ENCODE data around the gene EGFLAM. TPM values are rescaled to one million over a fixed set of nuclear protein-coding genes. Genes with fewer than 3 reads are reported as not detected.

EGFLAM gene
- total and polyA plus RNA-seq, 9 of the 15 experiments (the other 6 are each of a cell fraction or from before 2014, with no cell fraction given): 0.09 to 2.5 (median 1.0) TPM

- intact Hi-C loops (cut with micrococcal nuclease): loop anchor here (5.0 kb wide), 1 partner anchor 456 kb away; no protein-coding TSS in a partner anchor
- in situ Hi-C loops (cut with MboI): no loop called here
- Histone ChIP-seq H3K9me1 (ENCODE audit: control insufficient read depth, insufficient read depth, low read length) (no peaks in the 10 kb centered on the region), H4K20me1 (replicated peaks; ENCODE audit: control insufficient read depth, insufficient read depth, low read length) (no peaks in the 10 kb centered on the region), H3K4me3 (no peak overlapping the region), H3K27me3 (ENCODE audit: control insufficient read depth in 2 of 2, insufficient read depth in 2 of 2, low read length in 2 of 2) (no peaks in the 10 kb centered on the region), H3K79me2 (ENCODE audit: control insufficient read depth, insufficient read depth, low read length) (no peaks in the 10 kb centered on the region), H3K9me3 (replicated peaks; ENCODE audit: control insufficient read depth, insufficient read depth, low read depth, low read length) (no peaks in the 10 kb centered on the region), H3K9ac (ENCODE audit: insufficient read depth in 1 of 2, low read depth in 2 of 2, low read length in 2 of 2) (no peak overlapping the region), H3K4me2 (ENCODE audit: insufficient read depth, low read length) (no peak overlapping the region), H2AFZ (ENCODE audit: low read depth, low read length) (no peak overlapping the region), H3K36me3 (ENCODE audit: control insufficient read depth, insufficient read depth, low read length) (no peaks in the 10 kb centered on the region), H3K27ac (ENCODE audit: extremely low read depth, low read depth, low read length) (no peak overlapping the region), H3K4me1 (replicated peaks in 1 of 2; ENCODE audit: control insufficient read depth in 2 of 2, insufficient read depth in 2 of 2, low read length in 2 of 2) (no peaks in the 10 kb centered on the region)
- BruUV-seq (replicated peaks): no TSS peak
- WGBS (ENCODE audit: insufficient coverage, low coverage, missing lambda C conversion rate): 0% methylated on average over 8 of the region's 8 CpGs
- ChIA-PET POLR2A (no interaction called here), CTCF (ENCODE audit: low intra/inter-chr PET ratio) (no interaction called here)
- FAIRE-seq: no peak
- no peak for DNase-seq (ENCODE audit: extremely low read depth in 1 of 4, low spot score in 3 of 4)
- no peak for ATAC-seq
- TF ChIP-seq REST (IDR thresholded peaks at IDR 0.05; ENCODE audit: borderline replicate concordance): peak; percentile 61
- TF ChIP-seq REST (CRISPR knock-in tag; IDR thresholded peaks at IDR 0.05; ENCODE audit: low read depth): no peak
- TF ChIP-seq ARHGAP35 (IDR thresholded peaks at IDR 0.05; ENCODE audit: partially characterized antibody): no peak
Measured at GRCh38 chr5:38210676-38211353, 47.5 kb upstream of the EGFLAM start.

Data from K562 (cell line).